AG09319 (cell line): ENCODE measurements around the gene USP2.
A peak's percentile ranks its signal among the peaks of the same experiment; 100 is the strongest.

Experiments
- DNase-seq: peaks from one replicate; pipeline ENCODE4 v3.0.0-alpha.2; 2010; ENCODE audit warnings: low read depth; ENCODE audit errors: extremely low read depth
- CTCF ChIP-seq: IDR thresholded peaks from 2 replicates; pipeline ENCODE4 v1.5.1; 2011; ENCODE audit warnings: low read depth, mild to moderate bottlenecking, inconsistent platforms, low read length, moderate library complexity

The USP2 gene

GRCh38 chr11:119381181-119381988 is at the start of gene USP2:
TSS of gene USP2 (minus strand) at chr11:119381690. CDS start at chr11:119373480, 8,210 bp downstream.
- DNase-seq: peak; percentile 91
- TF ChIP-seq CTCF: peak; percentile 85

GRCh38 chr11:119427279-119427678 is 45.8 kb upstream of the USP2 start:
- no peak for DNase-seq
- no peak for TF ChIP-seq CTCF

- TF ChIP-seq CTCF: no peak
- DNase-seq: no peak
Observed at GRCh38 chr11:119426142-119426541, 44.7 kb upstream of the USP2 start.

GRCh38 chr11:119424775-119425174 is 43.3 kb upstream of the USP2 start:
- no peak for TF ChIP-seq CTCF
- no peak for DNase-seq

- DNase-seq: no peak
- TF ChIP-seq CTCF: no peak
Observed at GRCh38 chr11:119424276-119424675, 42.8 kb upstream of the USP2 start.

GRCh38 chr11:119423509-119424254 is 42.2 kb upstream of the USP2 start:
- TF ChIP-seq CTCF: no peak
- no peak for DNase-seq
